WTC11 (cell line): ENCODE measurements around the gene SEPTIN8. TPM values are rescaled to one million over a fixed set of nuclear protein-coding genes. Genes with fewer than 3 reads are reported as not detected.

Experiments used
- ATAC-seq: fragments of 200-7000 bp; cut with Tn5 transposase; 2 replicates; pipeline ENCODE4 v1.10.0; 2021; ENCODE audit warnings: mild to moderate bottlenecking, moderate library complexity
- CTCF ChIA-PET: fragments of 300-600 bp; sonication (Branson Sonifier 250); formaldehyde crosslinking; loops from one replicate; lab custom pipeline; 2021; ENCODE audit warnings: antibody characterized with exemption; lab: Charles Lee
- POLR2A ChIA-PET: fragments of 350-600 bp; sonication (Branson Sonifier 250); formaldehyde crosslinking; loops from one replicate; lab custom pipeline; 2021; ENCODE audit warnings: antibody characterized with exemption; lab: Charles Lee
- DNase-seq: peaks from one replicate; pipeline ENCODE4 v3.0.0; 2021; ENCODE audit warnings: low spot score
- H3K27ac Mint-ChIP-seq: 2 replicates; pipeline ENCODE4 v1.8.0; 2021; ENCODE audit warnings: mixed read lengths
- H3K27me3 Mint-ChIP-seq: 2 replicates; pipeline ENCODE4 v1.8.0; 2021; ENCODE audit warnings: low read depth, mild to moderate bottlenecking, moderate library complexity, mixed read lengths
- H3K36me3 Mint-ChIP-seq: 2 replicates; pipeline ENCODE4 v1.8.0; 2021; ENCODE audit warnings: mixed read lengths
- H3K4me1 Mint-ChIP-seq: 2 replicates; pipeline ENCODE4 v1.8.0; 2022; ENCODE audit warnings: mixed read lengths
- H3K4me3 Mint-ChIP-seq: 2 replicates; pipeline ENCODE4 v1.8.0; 2021; ENCODE audit warnings: mild to moderate bottlenecking, moderate library complexity, mixed read lengths
- H3K9me3 Mint-ChIP-seq: 2 replicates; pipeline ENCODE4 v1.8.0; 2021; ENCODE audit warnings: mixed read lengths
- CBFB ChIP-seq: sonication (generic); formaldehyde crosslinking; IDR thresholded peaks from 2 replicates; pipeline ENCODE4 v1.8.1; 2022; ENCODE audit warnings: mild to moderate bottlenecking, low read depth, missing genetic modification reagents
- E2F5 ChIP-seq: sonication (generic); formaldehyde crosslinking; IDR thresholded peaks from 2 replicates; pipeline ENCODE4 v1.8.1; 2022; ENCODE audit warnings: mild to moderate bottlenecking, moderate library complexity, missing genetic modification reagents
- ETV6 ChIP-seq: sonication (generic); formaldehyde crosslinking; IDR thresholded peaks from 2 replicates; pipeline ENCODE4 v1.8.1; 2022; ENCODE audit warnings: mild to moderate bottlenecking, missing genetic modification reagents
- IRF1 ChIP-seq: sonication (generic); formaldehyde crosslinking; IDR thresholded peaks from 2 replicates; pipeline ENCODE4 v1.8.0; 2023; ENCODE audit warnings: missing genetic modification reagents
- JUN ChIP-seq: sonication (generic); formaldehyde crosslinking; IDR thresholded peaks from 2 replicates; pipeline ENCODE4 v1.8.0; 2023; ENCODE audit warnings: mild to moderate bottlenecking, missing genetic modification reagents
- KAT7 ChIP-seq: sonication (generic); formaldehyde crosslinking; IDR thresholded peaks from 2 replicates; pipeline ENCODE4 v1.8.1; 2023; ENCODE audit warnings: missing genetic modification reagents, mild to moderate bottlenecking, borderline replicate concordance
- MLX ChIP-seq: sonication (generic); formaldehyde crosslinking; IDR thresholded peaks from 2 replicates; pipeline ENCODE4 v1.8.1; 2023; ENCODE audit warnings: mild to moderate bottlenecking, missing genetic modification reagents, moderate library complexity
- NFE2L1 ChIP-seq: sonication (generic); formaldehyde crosslinking; IDR thresholded peaks from 2 replicates; pipeline ENCODE4 v1.8.1; 2023; ENCODE audit warnings: missing genetic modification reagents
- NFYB ChIP-seq: sonication (generic); formaldehyde crosslinking; conservative IDR thresholded peaks from 2 replicates; pipeline ENCODE4 v1.8.0; 2022; ENCODE audit warnings: low read depth, missing genetic modification reagents
- NR1H2 ChIP-seq: sonication (generic); formaldehyde crosslinking; IDR thresholded peaks from 2 replicates; pipeline ENCODE4 v1.9.0; 2021; ENCODE audit warnings: mild to moderate bottlenecking, moderate library complexity, missing genetic modification reagents
- PRRX2 ChIP-seq: fragments of 250-450 bp; sonication (Bioruptor Pico); IDR thresholded peaks from 2 replicates; pipeline ENCODE4 v1.8.0; 2021; ENCODE audit warnings: mild to moderate bottlenecking
- SMAD3 ChIP-seq: sonication (generic); formaldehyde crosslinking; IDR thresholded peaks from 2 replicates; pipeline ENCODE4 v1.8.0; 2022; ENCODE audit warnings: missing genetic modification reagents, mild to moderate bottlenecking, borderline replicate concordance
- SOX15 ChIP-seq: fragments of 250-450 bp; sonication (Bioruptor Pico); IDR thresholded peaks from 2 replicates; pipeline ENCODE4 v1.9.0; 2021; ENCODE audit warnings: mild to moderate bottlenecking
- TEAD1 ChIP-seq: sonication (generic); formaldehyde crosslinking; IDR thresholded peaks from 2 replicates; pipeline ENCODE4 v1.8.0; 2022; ENCODE audit warnings: mild to moderate bottlenecking, missing genetic modification reagents
- TP53 ChIP-seq: sonication (generic); formaldehyde crosslinking; IDR thresholded peaks from 2 replicates; pipeline ENCODE4 v1.8.1; 2023; ENCODE audit warnings: mild to moderate bottlenecking, missing genetic modification reagents
- ZNF138 ChIP-seq: sonication (generic); formaldehyde crosslinking; conservative IDR thresholded peaks from 2 replicates; pipeline ENCODE4 v1.8.1; 2022; ENCODE audit warnings: mild to moderate bottlenecking, moderate library complexity, missing genetic modification reagents
- ZNF416 ChIP-seq: fragments of 250-450 bp; sonication (Bioruptor Pico); IDR thresholded peaks from 2 replicates; pipeline ENCODE4 v1.9.0; 2021; ENCODE audit warnings: mild to moderate bottlenecking, inconsistent platforms
- ZNF425 ChIP-seq: fragments of 250-450 bp; sonication (Bioruptor Pico); conservative IDR thresholded peaks from 2 replicates; pipeline ENCODE4 v1.9.0; 2021; ENCODE audit warnings: mild to moderate bottlenecking
- ZNF512 ChIP-seq: sonication (generic); formaldehyde crosslinking; IDR thresholded peaks from 2 replicates; pipeline ENCODE4 v1.8.1; 2022; ENCODE audit warnings: missing genetic modification reagents, borderline replicate concordance
- ZNF671 ChIP-seq: fragments of 250-450 bp; sonication (Bioruptor Pico); IDR thresholded peaks from 2 replicates; pipeline ENCODE4 v1.8.0; 2021; ENCODE audit warnings: mild to moderate bottlenecking
- ZSCAN18 ChIP-seq: fragments of 250-450 bp; sonication (Bioruptor Pico); IDR thresholded peaks from 2 replicates; pipeline ENCODE4 v2.1.2; 2022; ENCODE audit warnings: mild to moderate bottlenecking, moderate library complexity
- total RNA-seq: library from RNA; stranded (reverse); gene quantifications from 3 replicates; pipeline ENCODE4 v1.2.3, GENCODE V29; 2021

The SEPTIN8 gene
- total RNA-seq, 1 experiment from 2014 or later = 35.8 TPM

GRCh38 chr5:132785365-132785764 is 8.3 kb upstream of the SEPTIN8 start (continued):
- no peak for TF ChIP-seq CBFB (CRISPR knock-in tag)
- TF ChIP-seq SOX15 (CRISPR knock-in tag) = no peak

- H3K4me3 Mint-ChIP-seq = no peak overlapping the region
- peaks cover 13% of the 10 kb centered on the region for H3K4me1 Mint-ChIP-seq
- ChIA-PET POLR2A (no interaction called here), CTCF (interaction anchor here (1.4 kb wide), 1 partner anchor 25 kb away, joined by 5 read pairs; no protein-coding TSS in a partner anchor)
- TF ChIP-seq ZNF425 = no peak
- no peak for TF ChIP-seq MLX
- TF ChIP-seq ZNF512 = no peak
- TF ChIP-seq ZSCAN18 = no peak
- no peak for TF ChIP-seq PRRX2
- no peak for TF ChIP-seq ETV6 (CRISPR knock-in tag)
- TF ChIP-seq SMAD3 (CRISPR knock-in tag) = no peak
- ATAC-seq = no peak
- H3K9me3 Mint-ChIP-seq = peaks cover 6% of the 10 kb centered on the region
- peaks cover 38% of the 10 kb centered on the region for H3K27me3 Mint-ChIP-seq
- no peak overlapping the region for H3K27ac Mint-ChIP-seq
- no peak for DNase-seq
- no peaks in the 10 kb centered on the region for H3K36me3 Mint-ChIP-seq
These were observed 5.1 kb upstream of the SEPTIN8 start for GRCh38 chr5:132782101-132782500.

GRCh38 chr5:132781029-132781428 is 4.0 kb upstream of the SEPTIN8 start:
- H3K36me3 Mint-ChIP-seq = no peaks in the 10 kb centered on the region
- TF ChIP-seq PRRX2 (no peak), ZNF671 (CRISPR knock-in tag) (no peak), ZSCAN18 (no peak), SMAD3 (CRISPR knock-in tag) (no peak), NFE2L1 (CRISPR knock-in tag) (no peak)
- peaks cover 15% of the 10 kb centered on the region for H3K4me1 Mint-ChIP-seq
- ChIA-PET POLR2A (no interaction called here), CTCF (no interaction called here)
- H3K9me3 Mint-ChIP-seq = peaks cover 3% of the 10 kb centered on the region
- no peak overlapping the region for H3K4me3 Mint-ChIP-seq
- H3K27me3 Mint-ChIP-seq = peaks cover 43% of the 10 kb centered on the region
- ATAC-seq = no peak
- no peak for DNase-seq
- H3K27ac Mint-ChIP-seq = no peak overlapping the region

- ChIA-PET CTCF (interaction anchor here (1.2 to 3.7 kb wide), 2 partner anchors 27 to 33 kb away, joined by 5 to 11 read pairs; partner anchors contain the start of gene CCNI2), POLR2A (no interaction called here)
- no peak overlapping the region for H3K4me3 Mint-ChIP-seq
- H3K9me3 Mint-ChIP-seq = no peaks in the 10 kb centered on the region
- peaks cover 19% of the 10 kb centered on the region for H3K4me1 Mint-ChIP-seq
- peaks cover 45% of the 10 kb centered on the region for H3K27me3 Mint-ChIP-seq
- DNase-seq (no peak), ATAC-seq (no peak)
- no peaks in the 10 kb centered on the region for H3K36me3 Mint-ChIP-seq
- no peak overlapping the region for H3K27ac Mint-ChIP-seq
- TF ChIP-seq TEAD1 (no peak), IRF1 (CRISPR knock-in tag) (no peak), NFYB (no peak), JUN (CRISPR knock-in tag) (no peak), KAT7 (CRISPR knock-in tag) (no peak), TP53 (no peak), E2F5 (CRISPR knock-in tag) (no peak), NR1H2 (CRISPR knock-in tag) (no peak), ZNF138 (CRISPR knock-in tag) (no peak), CBFB (CRISPR knock-in tag) (no peak), ZNF416 (no peak)
These were observed 3.5 kb upstream of the SEPTIN8 start for GRCh38 chr5:132780577-132780976.
